NCI-H2107 (cell line): ENCODE results near the gene SLC22A15.
"Not testable (repeated sequence)": the region's sequence is repeated elsewhere in the genome, so short reads cannot be mapped to it uniquely, and the experiment has no call there.

ENCODE experiments used
- DNase-seq: peaks from one replicate; lab custom pipeline; 2025; lab: John Stamatoyannopoulos, UW

Gene SLC22A15

DNA sequence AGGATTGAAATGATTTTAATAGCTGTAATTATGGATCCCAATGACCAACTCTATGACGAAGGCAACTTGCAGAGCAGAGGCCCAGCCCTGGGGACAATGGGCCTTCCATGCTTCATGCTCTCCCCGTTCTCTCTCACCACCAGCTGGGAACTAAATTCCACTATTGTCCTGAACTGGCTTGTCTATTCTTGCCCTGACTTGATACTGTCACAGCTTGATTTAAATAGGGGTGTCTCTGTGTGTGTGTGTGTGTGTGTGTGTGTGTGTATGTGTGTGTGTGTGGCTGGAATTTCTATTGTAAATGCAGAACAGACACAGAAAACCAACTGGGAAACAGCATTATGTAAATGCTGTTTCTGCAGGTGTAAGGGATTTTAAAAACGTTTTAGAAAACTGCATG lies 57.0 kb downstream of the SLC22A15 start:
- no peak for DNase-seq

DNA sequence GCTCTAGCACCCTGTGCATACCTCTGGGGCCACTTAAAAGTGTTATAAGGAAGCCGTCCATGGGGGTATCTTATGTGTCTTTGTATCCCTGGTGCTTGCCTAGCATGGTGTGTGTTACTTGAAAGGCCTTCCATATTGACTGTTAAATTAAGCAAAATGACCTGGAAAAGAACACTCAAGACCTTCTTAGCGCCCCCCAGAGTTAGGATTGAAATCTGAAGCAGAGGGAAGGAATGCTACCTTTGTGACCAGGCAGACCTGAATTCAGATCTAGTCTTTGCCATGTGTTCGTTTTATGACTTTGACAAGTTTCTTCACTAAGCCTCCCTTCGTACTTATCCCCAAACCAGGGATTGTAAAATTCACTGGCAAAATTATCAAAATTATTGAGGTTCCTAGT lies 59.9 kb downstream of the SLC22A15 start:
- no peak for DNase-seq

- DNase-seq, result no peak
Measured at GRCh38 chr1:116038679-116039078, 62.4 kb downstream of the SLC22A15 start.

DNA sequence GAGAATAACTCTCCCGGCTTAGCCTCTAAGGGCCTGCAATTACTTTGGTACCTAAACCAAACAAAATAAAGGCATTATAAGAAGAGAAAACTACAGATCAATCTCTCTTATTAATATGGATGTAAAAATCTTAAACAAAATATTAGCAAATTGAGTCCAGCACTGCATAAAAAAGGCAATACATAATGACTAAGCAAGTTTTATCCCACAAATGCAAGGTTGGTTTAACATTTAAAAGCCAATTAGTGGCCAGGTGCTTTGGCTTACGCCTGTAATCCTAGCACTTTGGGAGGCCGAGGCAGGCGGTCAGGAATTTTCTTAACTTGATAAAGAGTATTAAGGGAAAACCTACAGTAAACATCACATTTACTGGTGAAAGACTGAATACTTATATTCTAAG lies 67.8 kb downstream of the SLC22A15 start:
- no peak for DNase-seq

DNA sequence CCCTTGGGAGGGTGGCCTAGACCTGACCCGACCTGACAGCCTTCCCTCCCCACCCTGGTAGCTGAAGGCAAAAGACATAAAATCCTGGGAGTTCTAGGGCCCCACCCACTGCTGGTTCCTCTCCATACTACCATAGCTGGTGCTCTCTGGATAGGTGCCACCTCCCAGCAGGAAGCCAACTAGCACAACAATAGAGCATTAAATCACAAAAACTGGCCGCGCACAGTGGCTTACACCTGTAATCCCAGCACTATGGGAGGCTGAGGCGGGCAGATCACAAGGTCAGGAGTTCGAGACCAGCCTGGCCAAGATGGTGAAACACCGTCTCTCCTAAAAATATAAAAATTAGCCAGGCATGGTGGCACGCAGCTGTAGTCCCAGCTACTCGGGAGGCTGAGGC lies 70.6 kb downstream of the SLC22A15 start:
- DNase-seq, result not testable (repeated sequence)

- not testable (repeated sequence) for DNase-seq
Measured at GRCh38 chr1:116051896-116052295, 75.6 kb downstream of the SLC22A15 start.

GRCh38 chr1:116062201-116062600 lies 85.9 kb downstream of the SLC22A15 start:
- DNase-seq, result no peak

GRCh38 chr1:116064616-116065015 lies 88.3 kb downstream of the SLC22A15 start:
- no peak for DNase-seq

DNA sequence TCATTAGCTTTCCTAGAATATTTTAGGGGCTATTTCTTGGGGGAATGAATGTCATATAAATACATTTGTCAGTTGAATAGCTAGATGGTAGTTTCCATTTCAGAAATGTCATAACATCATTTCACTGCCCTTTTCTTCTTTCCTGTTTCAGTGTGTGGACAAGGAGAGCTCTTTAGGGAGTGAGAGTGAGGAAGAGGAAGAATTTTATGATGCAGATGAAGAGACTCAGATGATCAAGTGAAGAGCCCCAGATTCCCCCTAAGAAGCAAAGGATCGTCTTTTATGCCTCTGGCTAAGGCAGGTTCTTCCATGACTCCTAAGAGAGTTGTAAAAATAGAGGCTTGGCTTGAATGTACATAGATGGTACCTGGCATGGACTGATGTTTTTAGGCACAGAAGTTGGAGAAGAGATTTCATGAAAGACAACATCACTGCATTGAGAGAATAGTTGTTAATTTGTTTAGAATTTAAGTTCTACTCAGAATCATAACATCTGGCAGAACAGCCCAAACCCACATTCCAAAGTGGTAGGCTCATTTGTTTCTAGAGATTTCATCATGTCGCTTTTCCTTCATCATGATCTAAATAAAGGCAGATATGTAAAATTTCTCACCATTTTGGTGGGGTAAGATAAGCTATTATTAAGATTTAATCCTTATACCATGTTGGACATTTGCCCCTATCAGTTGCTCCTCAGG lies 90.7 kb downstream of the SLC22A15 start:
- DNase-seq, result no peak

DNA sequence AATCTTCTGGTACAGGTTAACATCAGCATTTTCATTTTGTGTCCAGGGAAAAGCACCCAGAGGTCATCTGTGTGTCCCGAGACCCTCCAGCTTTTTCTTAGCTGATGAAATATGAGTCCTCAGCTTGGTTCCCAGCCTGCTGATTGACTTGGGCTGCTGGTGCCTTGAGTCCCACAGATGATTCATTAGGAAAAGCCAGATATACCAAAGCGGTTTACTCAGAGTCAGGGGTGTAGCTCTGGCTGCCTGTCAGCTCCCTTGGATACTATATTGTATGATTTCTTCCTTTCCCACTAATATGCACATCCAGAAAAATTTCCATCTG lies 91.2 kb downstream of the SLC22A15 start:
- DNase-seq, result no peak

- DNase-seq, result no peak
Measured at GRCh38 chr1:116075575-116075974, 99.3 kb downstream of the SLC22A15 start.

DNA sequence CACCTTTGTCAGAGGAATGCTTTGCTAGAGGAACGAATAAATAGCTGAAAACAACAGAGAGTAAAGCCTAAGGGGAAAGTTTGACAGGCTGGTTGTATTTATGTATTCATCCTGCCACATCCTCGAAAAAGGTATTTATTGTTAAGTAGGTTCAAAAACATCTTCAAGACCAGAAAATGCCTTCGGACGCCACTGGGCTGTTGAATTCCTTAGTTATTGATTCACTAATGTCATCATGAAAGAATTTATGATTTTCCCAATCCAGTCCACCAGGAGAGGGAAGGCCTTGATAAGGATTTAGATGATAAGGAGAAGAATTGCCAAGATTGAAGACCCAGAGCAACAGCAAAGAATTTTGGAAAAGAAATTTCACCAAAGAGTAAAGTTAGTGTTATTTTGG lies 99.7 kb downstream of the SLC22A15 start:
- no peak for DNase-seq

- DNase-seq, result no peak
Measured at GRCh38 chr1:116076831-116077230, 100.5 kb downstream of the SLC22A15 start.

- DNase-seq, result no peak
Measured at GRCh38 chr1:116078699-116079223, 102.4 kb downstream of the SLC22A15 start.

DNA sequence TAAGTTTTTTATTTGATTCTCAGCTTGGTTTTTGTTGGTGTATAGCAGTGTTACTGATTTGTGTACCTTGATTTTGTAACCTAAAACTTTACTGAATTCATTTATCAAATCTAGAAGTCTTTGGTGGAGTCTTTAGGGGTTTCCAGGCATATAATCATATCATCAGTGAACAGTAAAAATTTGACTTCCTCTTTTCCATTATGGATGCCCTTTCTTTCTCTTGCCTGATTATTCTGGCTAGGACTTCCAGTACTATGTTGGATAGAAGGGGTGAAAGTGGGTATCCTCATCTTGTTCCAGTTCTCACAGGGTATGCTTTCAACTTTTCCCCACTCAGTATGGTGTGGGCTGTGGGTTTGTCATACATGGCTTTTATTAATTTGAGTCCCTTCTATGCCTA lies 111.3 kb downstream of the SLC22A15 start:
- no peak for DNase-seq

DNA sequence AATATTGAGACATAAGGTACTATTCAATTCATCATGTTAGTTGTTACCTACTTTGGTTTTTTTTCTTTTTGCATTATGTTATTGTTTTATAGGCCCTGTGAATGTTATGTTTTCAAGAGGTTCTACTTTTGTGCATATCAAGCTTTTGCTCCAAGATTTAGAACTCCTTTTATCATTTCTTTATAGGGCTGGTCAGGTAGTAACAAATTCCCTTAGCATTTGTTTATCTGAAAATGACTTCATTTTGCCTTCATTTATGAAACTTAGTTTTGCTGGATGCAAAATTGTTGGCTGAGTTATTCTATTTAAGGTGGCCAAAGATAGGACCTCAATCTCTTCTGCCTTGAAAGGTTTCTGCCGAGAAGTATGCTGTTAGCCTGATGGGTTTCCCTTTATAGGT lies 113.6 kb downstream of the SLC22A15 start:
- no peak for DNase-seq

GRCh38 chr1:116091083-116091482 lies 114.8 kb downstream of the SLC22A15 start:
- DNase-seq, result no peak

- DNase-seq, result no peak
Measured at GRCh38 chr1:116092752-116093489, 116.6 kb downstream of the SLC22A15 start.

DNA sequence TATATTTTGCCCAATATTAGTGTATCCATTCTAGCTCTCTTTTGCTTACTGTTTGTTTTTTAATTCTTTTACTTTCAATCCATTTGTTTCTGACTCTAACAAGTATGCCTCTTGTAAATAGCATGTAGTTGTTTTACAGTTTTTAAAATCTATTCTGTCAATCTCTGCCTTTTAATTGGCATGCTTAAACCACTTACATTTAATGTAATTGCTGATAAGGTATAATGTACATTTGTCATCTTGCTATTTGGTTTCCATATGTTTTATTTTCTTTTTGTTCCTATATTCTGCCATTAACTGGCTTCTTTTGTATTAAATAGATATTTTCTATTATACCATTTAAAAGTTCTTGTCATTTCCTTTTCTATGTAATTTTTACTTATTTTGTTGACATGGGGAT lies 118.7 kb downstream of the SLC22A15 start:
- no peak for DNase-seq

DNA sequence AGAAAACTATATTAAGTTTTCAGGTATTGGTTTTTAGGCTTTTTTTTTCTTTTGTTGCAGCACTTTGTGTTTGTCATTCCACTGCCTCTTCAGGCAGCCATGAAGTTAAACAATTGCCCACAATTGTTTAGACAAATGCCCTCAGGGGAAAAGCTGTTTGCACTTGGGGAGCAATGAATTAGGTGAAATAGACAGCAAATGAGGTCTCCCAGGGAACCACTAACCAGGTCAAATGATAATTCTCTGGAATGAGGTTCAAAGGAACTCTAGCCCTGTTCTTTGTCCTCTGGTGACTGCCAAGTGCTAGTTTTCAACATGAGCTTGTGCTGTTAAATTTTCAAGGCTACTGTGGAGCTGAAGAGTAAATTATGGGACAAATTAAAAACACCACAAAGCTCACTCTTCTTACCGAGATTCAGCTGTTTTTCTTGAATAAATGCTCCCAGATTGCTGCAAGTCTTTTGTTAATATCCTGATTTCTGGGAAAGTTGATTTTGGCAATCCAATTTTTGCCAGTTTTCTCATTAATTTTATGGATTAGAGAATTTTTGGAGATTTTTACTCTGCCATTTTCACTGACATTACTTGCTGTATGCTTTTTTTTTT lies 119.8 kb downstream of the SLC22A15 start:
- DNase-seq, result no peak

GRCh38 chr1:116097626-116098025 lies 121.3 kb downstream of the SLC22A15 start:
- DNase-seq, result no peak

GRCh38 chr1:116099379-116099778 lies 123.1 kb downstream of the SLC22A15 start:
- no peak for DNase-seq

DNA sequence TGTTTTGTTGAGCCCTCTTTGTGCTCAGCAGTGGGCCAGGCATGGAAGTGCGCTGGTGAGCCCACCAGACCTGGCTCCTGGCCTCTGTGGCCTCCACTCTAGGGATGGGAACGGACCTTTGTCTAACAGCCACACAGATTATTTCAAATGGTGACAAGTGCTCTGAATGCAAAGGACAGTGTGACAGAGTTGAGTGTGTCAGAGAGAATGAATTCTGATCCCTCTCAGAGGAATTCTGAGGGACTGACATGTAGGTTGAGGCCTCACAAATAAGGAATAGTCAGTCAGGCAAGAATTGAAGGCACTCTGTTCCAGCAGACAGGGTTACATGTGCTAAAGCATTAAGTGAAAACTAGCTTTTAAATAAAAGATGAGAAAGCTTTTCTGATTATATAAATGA lies 123.6 kb downstream of the SLC22A15 start:
- no peak for DNase-seq
